ENCODE results near the gene INTS15. TPM values are rescaled to one million over a fixed set of nuclear protein-coding genes. Genes with fewer than 3 reads are reported as not detected.

INTS15 gene
- total and polyA plus RNA-seq, 10 of the 15 experiments (the other 5 are each of a cell fraction or from before 2014, with no cell fraction given): 0.89 to 28.2 (median 16.8) TPM

DNA sequence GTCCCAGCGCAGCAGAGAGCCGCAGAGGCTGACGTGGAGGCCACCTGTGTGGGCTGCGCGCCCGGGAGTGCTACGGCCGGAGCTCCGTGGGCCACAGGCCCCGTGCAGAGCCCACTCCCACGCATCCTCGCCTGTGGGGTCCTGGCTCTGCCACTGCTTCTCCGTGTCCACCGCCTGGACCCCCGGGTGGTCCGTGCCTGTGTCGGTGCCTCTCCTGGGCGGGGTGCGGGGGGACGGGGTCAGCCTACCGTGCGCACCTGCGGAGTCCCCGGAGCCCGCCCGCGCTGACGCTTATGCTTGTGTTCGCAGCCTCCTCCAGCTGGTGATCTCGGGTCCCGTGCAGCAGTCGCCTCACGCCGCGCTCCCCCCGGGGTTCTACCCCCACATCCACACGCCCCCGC, 17.8 kb downstream of the INTS15 start:
- Histone ChIP-seq H3K4me1 (ENCODE audit: control insufficient read depth, insufficient read depth, low read length) (no peaks in the 10 kb centered on the region; the same call in 1 of the 2 replicates), H3K9me3 (replicated peaks; ENCODE audit: control insufficient read depth, insufficient read depth, low read length) (no peaks in the 10 kb centered on the region), H3K4me2 (ENCODE audit: control insufficient read depth, insufficient read depth) (no peak overlapping the region), H3K9ac (ENCODE audit: control insufficient read depth, insufficient read depth, low read length) (no peak overlapping the region), H3K27ac (ENCODE audit: control insufficient read depth, insufficient read depth) (no peak overlapping the region), H3K27me3 (replicated peaks in 1 of 2; ENCODE audit: control insufficient read depth in 2 of 2, insufficient read depth in 2 of 2, low read length in 1 of 2) (no peaks in the 10 kb centered on the region), H2AFZ (ENCODE audit: control insufficient read depth, low read depth, low read length) (no peak overlapping the region), H3K36me3 (ENCODE audit: control insufficient read depth in 2 of 2, insufficient read depth in 2 of 2, low read length in 1 of 2) (peaks cover 3 to 4% of the 10 kb centered on the region in 2 experiments; a peak in 3 of 4 replicates), H4K20me1 (ENCODE audit: control insufficient read depth, insufficient read depth) (no peaks in the 10 kb centered on the region), H3K4me3 (no peak overlapping the region), H3K79me2 (ENCODE audit: control insufficient read depth, insufficient read depth, low read length) (no peaks in the 10 kb centered on the region)
- ChIA-PET SMC1A (ENCODE audit: uncharacterized antibody, unreplicated experiment) (no interaction called here), POLR2A (no interaction called here), RAD21 (ENCODE audit: unreplicated experiment) (no interaction called here), CTCF (no interaction called here)
- no peak for FAIRE-seq
- no peak for TF ChIP-seq NFYB (IDR thresholded peaks at IDR 0.05; ENCODE audit: insufficient read depth, low read depth, low read length)
- TF ChIP-seq, protein P1, sequence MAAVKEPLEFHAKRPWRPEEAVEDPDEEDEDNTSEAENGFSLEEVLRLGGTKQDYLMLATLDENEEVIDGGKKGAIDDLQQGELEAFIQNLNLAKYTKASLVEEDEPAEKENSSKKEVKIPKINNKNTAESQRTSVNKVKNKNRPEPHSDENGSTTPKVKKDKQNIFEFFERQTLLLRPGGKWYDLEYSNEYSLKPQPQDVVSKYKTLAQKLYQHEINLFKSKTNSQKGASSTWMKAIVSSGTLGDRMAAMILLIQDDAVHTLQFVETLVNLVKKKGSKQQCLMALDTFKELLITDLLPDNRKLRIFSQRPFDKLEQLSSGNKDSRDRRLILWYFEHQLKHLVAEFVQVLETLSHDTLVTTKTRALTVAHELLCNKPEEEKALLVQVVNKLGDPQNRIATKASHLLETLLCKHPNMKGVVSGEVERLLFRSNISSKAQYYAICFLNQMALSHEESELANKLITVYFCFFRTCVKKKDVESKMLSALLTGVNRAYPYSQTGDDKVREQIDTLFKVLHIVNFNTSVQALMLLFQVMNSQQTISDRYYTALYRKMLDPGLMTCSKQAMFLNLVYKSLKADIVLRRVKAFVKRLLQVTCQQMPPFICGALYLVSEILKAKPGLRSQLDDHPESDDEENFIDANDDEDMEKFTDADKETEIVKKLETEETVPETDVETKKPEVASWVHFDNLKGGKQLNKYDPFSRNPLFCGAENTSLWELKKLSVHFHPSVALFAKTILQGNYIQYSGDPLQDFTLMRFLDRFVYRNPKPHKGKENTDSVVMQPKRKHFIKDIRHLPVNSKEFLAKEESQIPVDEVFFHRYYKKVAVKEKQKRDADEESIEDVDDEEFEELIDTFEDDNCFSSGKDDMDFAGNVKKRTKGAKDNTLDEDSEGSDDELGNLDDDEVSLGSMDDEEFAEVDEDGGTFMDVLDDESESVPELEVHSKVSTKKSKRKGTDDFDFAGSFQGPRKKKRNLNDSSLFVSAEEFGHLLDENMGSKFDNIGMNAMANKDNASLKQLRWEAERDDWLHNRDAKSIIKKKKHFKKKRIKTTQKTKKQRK (IDR thresholded peaks at IDR 0.05; ENCODE audit: low read depth, low read length): no peak
- no peak for TF ChIP-seq TARDBP (IDR thresholded peaks at IDR 0.05; ENCODE audit: borderline replicate concordance)
- no peak for TF ChIP-seq ZNF274 (IDR thresholded peaks at IDR 0.05; ENCODE audit: insufficient read depth, insufficient read length)
- no peak for TF ChIP-seq DPF2 (IDR thresholded peaks at IDR 0.05)
- no peak for TF ChIP-seq ZBED1 (IDR thresholded peaks at IDR 0.05; ENCODE audit: borderline replicate concordance)
- 96% methylated on average over 13 of the region's 38 CpGs for WGBS (ENCODE audit: insufficient coverage, insufficient replicate concordance, low lambda C conversion rate, missing lambda C conversion rate)
- intact Hi-C loops (cut with micrococcal nuclease; ENCODE audit: unreplicated experiment): no loop called here
- no TSS peak for BruUV-seq (replicated peaks)
- DNase-seq (ENCODE audit: low read depth, low spot score): no peak
- in situ Hi-C loops (cut with MboI): no loop called here
- no peak for ATAC-seq
